ENCODE data around the gene VSNL1.

The VSNL1 gene

DNA sequence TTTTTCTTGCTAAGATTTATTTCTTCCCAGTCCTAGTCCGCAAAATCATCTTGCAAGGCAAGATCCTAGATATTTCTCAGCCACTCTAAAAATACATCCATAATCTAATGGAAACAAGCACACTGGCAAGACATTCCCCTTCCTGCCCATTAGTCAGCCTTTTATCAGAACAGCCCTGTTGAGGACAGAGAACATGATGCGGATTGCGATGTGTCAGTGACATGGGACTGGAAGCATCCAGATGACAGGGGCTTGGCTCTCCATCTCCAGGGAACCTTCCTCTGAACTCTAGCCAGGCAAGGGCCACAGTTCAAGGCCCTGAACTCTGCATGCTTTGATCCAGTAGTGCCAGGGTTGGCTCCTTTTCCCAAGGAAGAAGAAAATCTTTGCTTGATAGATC is 70.0 kb downstream of the VSNL1 start:
- DNase-seq (ENCODE audit: low read depth in 2 of 3, low spot score in 2 of 3), result no peak

- no peak for DNase-seq (ENCODE audit: low read depth in 2 of 3, low spot score in 2 of 3)
These were observed 70.5 kb downstream of the VSNL1 start for GRCh38 chr2:17611036-17611435.

- DNase-seq (ENCODE audit: low read depth in 2 of 3, low spot score in 2 of 3), result no peak
These were observed 73.9 kb downstream of the VSNL1 start for GRCh38 chr2:17614174-17614930.

- DNase-seq (ENCODE audit: low read depth in 2 of 3, low spot score in 2 of 3), result no peak
These were observed 74.7 kb downstream of the VSNL1 start for GRCh38 chr2:17615147-17615546.

- no peak for DNase-seq (ENCODE audit: low read depth in 2 of 3, low spot score in 2 of 3)
These were observed 75.3 kb downstream of the VSNL1 start for GRCh38 chr2:17615728-17616351.

DNA sequence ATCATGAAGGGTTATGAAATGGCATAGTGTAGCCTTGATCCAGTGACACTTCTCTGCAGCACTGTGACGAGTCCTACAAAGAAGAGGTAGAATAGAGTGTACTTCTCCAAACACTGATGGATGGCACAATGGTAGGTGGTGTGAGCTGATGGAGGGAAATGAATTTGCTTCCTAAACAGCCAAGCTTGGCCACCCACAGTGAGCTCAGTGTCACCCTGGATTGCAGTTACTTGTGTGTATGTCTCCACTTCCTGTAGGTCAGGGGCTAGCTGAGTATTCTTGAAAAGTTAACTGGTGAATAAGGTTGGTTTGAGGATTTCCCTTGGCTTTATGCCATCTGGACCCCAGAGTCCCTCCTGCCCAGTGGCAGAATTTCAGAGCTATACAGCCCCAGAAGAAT is 75.9 kb downstream of the VSNL1 start:
- DNase-seq (ENCODE audit: low read depth in 2 of 3, low spot score in 2 of 3), result no peak

- DNase-seq (ENCODE audit: low read depth in 2 of 3, low spot score in 2 of 3), result no peak
These were observed 77.0 kb downstream of the VSNL1 start for GRCh38 chr2:17617516-17617915.

DNA sequence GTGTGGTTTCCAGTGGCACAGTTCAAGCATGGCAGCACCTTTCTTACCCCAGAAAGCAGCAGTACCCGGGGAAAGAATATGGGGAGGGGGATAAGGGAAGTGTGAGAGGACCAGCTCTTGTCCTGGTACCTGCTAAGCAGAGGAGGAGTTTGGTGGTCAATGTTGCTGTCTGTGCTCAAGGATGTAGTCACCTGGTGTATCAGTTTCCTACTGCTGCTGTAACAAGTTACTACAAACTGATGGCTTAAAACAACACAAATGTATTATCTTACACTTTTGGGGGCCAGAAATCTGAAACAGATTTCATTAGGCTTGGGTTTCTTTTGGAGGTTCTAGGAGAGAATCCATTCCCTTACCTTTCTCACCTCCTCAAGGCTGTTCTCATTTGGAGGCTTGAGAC is 77.5 kb downstream of the VSNL1 start:
- no peak for DNase-seq (ENCODE audit: low read depth in 2 of 3, low spot score in 2 of 3)

- DNase-seq (ENCODE audit: low read depth in 2 of 3, low spot score in 2 of 3), result no peak
These were observed 79.8 kb downstream of the VSNL1 start for GRCh38 chr2:17620280-17620679.

DNA sequence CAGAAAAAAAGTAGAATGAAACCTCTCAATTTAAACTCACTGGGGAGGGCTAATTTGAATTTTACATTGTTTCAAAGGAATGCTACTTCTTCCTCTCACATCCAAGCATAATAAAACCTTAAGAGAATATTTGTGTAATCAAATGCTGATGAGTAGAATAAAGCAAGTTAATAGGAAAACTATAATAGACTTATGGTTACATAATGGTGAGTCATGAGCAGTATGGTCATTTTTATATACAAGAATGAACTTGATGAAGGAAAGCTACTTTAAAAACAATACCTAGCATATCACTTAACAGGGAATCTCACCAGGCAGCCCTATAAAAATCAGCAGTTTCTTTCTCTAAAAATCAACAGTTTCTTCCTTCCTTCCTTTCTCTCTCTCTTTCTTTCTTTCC is 80.3 kb downstream of the VSNL1 start:
- DNase-seq (ENCODE audit: low read depth in 2 of 3, low spot score in 2 of 3), result no peak

- DNase-seq (ENCODE audit: low read depth in 2 of 3, low spot score in 2 of 3), result no peak
These were observed 81.3 kb downstream of the VSNL1 start for GRCh38 chr2:17621781-17622180.

DNA sequence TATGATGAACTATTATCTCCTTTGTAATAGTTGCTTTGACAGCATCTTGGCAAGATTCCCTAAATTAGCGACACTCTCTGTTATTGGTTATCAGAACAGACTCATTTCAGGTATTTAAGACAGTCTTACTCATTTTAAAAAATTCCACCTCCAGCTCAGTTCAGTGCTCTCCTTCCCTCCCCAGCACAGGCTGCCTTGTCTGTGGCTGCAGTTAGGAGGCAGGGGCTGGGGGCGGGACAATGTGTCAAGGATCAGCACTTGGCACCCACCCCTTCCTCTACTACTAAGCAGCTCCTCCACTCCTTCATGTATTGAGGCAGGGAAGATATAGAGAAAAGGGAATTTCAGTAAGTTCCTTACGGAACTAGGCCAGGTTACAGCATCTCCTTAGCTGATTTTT is 85.0 kb downstream of the VSNL1 start:
- no peak for DNase-seq (ENCODE audit: low read depth in 2 of 3, low spot score in 2 of 3)

GRCh38 chr2:17626986-17627385 is 86.5 kb downstream of the VSNL1 start:
- DNase-seq (ENCODE audit: low read depth in 2 of 3, low spot score in 2 of 3), result no peak

- DNase-seq (ENCODE audit: low read depth in 2 of 3, low spot score in 2 of 3), result no peak
These were observed 86.9 kb downstream of the VSNL1 start for GRCh38 chr2:17627434-17627833.

DNA sequence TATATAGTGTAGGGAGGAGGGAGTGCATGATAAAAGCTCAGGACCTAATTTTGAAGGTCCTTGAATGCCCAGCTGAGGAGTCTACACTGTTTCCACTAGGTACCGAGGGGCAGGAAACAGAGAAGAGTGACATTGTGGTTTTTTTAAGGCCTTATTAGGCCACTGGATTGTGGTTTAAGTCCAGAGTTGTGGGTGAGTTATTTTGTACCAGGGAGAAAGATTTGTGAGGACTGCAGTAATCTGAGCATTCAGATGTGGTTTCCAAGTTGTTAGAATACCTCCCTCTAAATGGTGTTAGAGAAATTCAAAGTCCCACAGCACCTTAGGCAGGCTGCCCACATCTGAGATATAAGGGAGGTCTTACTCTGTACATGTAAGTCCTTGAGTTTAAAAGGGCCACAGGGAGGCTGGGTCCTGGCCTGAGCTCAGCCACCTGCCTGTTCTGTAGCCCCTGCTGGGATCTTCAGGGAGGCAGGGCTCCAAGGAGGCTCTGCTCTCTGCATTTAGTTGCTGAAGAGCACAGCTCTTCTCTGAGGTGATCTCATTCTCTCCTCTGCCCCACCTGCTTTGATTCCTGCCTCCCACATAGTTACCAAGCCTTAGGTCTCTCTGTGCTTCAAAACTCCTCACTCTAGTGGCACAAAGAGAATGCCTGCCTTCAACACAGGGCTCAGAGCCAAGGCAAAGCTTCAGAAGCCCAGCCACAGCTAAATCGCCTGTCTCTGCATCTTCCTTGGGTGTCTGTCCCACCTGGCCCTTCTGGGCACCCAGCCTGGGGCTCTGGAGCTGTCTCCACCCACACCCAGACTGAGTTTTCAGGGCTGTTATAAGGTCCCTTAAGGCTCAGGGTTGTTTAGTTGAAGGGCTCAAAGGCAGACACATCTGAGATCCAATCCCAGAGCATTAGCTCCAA is 88.1 kb downstream of the VSNL1 start:
- DNase-seq (ENCODE audit: low read depth in 2 of 3, low spot score in 2 of 3), result no peak

DNA sequence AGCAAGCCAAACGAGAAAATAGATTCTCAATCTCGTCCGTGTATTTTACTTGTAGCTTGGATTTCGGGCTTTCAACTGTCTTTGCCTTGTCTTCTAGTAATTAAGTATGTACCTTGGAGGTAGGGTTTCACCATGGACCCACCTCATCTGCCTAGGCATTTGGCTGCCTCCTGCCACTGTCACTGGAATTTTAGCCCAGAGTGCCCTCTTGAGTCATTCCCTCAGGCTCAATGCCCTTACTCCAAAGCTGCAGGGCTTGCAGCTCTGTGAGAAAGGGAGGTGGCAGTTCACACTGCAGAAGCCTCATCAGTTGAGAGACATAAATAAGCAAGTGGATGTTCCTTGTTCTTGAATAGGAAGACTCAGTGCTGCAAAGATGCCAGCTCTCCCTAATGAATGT is 89.6 kb downstream of the VSNL1 start:
- DNase-seq (ENCODE audit: low read depth in 2 of 3, low spot score in 2 of 3), result no peak

DNA sequence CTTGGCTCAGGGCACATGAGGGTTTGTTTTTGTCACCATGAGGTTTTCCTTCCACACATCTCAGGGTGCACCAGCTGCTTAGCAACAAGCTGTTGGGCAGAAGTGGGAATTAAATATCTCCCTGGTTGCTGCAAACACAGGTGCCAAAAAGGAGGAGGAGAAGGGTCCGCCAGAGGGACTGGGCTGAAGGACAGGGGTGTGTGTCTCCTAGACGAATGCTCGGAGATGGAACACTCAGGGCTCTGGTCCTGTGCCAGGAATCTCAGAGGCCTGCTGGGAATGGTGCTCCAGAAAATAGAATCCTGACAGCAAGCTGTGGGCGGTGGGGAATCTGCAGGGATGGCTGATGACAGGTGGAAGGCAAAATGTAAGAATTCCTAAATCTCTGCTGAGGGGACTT is 94.5 kb downstream of the VSNL1 start:
- DNase-seq (ENCODE audit: low read depth in 2 of 3, low spot score in 2 of 3), result no peak

DNA sequence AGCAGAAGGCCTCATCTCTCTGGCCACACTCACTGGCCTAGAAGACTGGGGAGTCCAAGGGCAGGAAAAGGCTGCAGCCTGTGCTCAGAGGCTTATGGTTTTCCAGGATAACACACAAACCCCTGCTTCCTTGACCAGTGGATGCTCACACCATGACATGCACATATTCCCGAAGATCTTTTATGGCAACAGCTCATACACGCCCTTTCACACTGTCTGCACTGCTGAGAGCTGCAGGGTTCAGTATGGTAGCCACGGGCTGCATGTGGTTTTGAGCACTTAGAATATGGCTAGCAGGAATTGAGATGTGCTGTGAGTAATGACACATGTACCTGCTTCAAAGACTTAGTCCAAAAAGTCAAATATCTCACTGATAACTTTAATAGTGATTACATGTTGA is 95.8 kb downstream of the VSNL1 start:
- DNase-seq (ENCODE audit: low read depth in 2 of 3, low spot score in 2 of 3), result no peak

GRCh38 chr2:17637131-17637906 is 96.8 kb downstream of the VSNL1 start:
- DNase-seq (ENCODE audit: low read depth in 2 of 3, low spot score in 2 of 3), result no peak

- DNase-seq (ENCODE audit: low read depth in 2 of 3, low spot score in 2 of 3), result no peak
These were observed 97.8 kb downstream of the VSNL1 start for GRCh38 chr2:17638196-17638743.

DNA sequence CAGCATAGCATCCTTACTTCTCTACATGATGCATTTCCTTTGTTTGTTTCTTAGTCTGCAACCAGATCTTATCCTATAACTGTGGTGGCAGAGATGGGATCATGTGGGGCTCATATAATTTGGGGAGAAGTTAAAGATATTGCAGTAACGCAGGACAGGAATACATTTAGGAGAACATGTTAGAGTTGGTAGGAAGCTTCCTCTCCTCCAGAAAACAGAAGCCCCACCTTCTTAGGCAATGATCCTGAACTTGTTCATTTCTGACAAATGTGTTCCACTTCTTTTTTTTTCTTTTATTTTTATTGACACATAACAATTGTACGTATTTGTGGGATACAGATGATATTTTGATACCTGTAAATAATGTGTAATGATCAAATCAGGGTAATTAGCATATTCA is 99.9 kb downstream of the VSNL1 start:
- no peak for DNase-seq (ENCODE audit: low read depth in 2 of 3, low spot score in 2 of 3)
